HEK293 (cell line): Measurements from ENCODE around the gene ASB16.

Experiments
- CTCF ChIA-PET: fragments of 350-600 bp; formaldehyde crosslinking; extraction: SDS; loops from one replicate; lab custom pipeline; 2021; ENCODE audit warnings: antibody characterized with exemption; lab: Yijun Ruan, JAX
- POLR2A ChIA-PET: fragments of 300-600 bp; formaldehyde crosslinking; extraction: SDS; loops from one replicate; lab custom pipeline; 2020; ENCODE audit warnings: antibody characterized with exemption, inconsistent platforms; lab: Yijun Ruan, JAX
- H3K27ac ChIP-seq: fragments of 200-500 bp; sonication (Bioruptor generic); 2 replicates; pipeline ENCODE4 v1.5.1; 2014; ENCODE audit warnings: low read depth, low read length, control low read depth, inconsistent platforms; ENCODE audit errors: extremely low read depth
- H3K36me3 ChIP-seq, 2 experiments: fragments of 200-500 bp in 1 of 2; sonication (Bioruptor generic) in 1 of 2; 1 replicate in 1 of 2; 2 replicates in 1 of 2; pipeline ENCODE4 v1.5.1; 2014 to 2017; ENCODE audit warnings: inconsistent platforms in 2 of 2, low read length in 2 of 2; ENCODE audit not compliant: control insufficient read depth in 2 of 2, insufficient read depth in 1 of 2
- H3K4me1 ChIP-seq: fragments of 200-500 bp; sonication (Bioruptor generic); 2 replicates; pipeline ENCODE4 v1.5.1; 2014; ENCODE audit warnings: mild to moderate bottlenecking, low read length, inconsistent platforms; ENCODE audit not compliant: control insufficient read depth, insufficient read depth
- H3K4me3 ChIP-seq: 2 replicates; pipeline ENCODE4 v1.5.1; 2011; ENCODE audit warnings: low read depth, mild to moderate bottlenecking, control low read depth, low read length, moderate library complexity
- H3K9me3 ChIP-seq: fragments of 200-500 bp; sonication (Bioruptor generic); 2 replicates; pipeline ENCODE4 v1.5.1; 2014; ENCODE audit warnings: low read depth, low read length, inconsistent platforms; ENCODE audit not compliant: control insufficient read depth, insufficient read depth
- BCL11B ChIP-seq: fragments of 450-650 bp; formaldehyde crosslinking; IDR thresholded peaks from 2 replicates; pipeline ENCODE4 v1.5.1; 2016; ENCODE audit warnings: low read depth, missing biosample characterization, missing genetic modification characterization
- GLIS1 ChIP-seq: fragments of 450-650 bp; formaldehyde crosslinking; IDR thresholded peaks from 2 replicates; pipeline ENCODE4 v1.5.1; 2016; ENCODE audit warnings: missing biosample characterization, missing genetic modification characterization
- KLF10 ChIP-seq: fragments of 450-650 bp; IDR thresholded peaks from 2 replicates; pipeline ENCODE4 v1.5.1; 2018; ENCODE audit warnings: missing biosample characterization, mild to moderate bottlenecking, missing genetic modification characterization
- SP2 ChIP-seq: fragments of 450-650 bp; formaldehyde crosslinking; IDR thresholded peaks from 2 replicates; pipeline ENCODE4 v1.5.1; 2016; ENCODE audit warnings: missing biosample characterization, missing genetic modification characterization
- ZBTB20 ChIP-seq: fragments of 450-650 bp; formaldehyde crosslinking; IDR thresholded peaks from 2 replicates; pipeline ENCODE4 v1.5.1; 2016; ENCODE audit warnings: missing biosample characterization, missing genetic modification characterization
- ZEB2 ChIP-seq: fragments of 450-650 bp; formaldehyde crosslinking; IDR thresholded peaks from 2 replicates; pipeline ENCODE4 v1.5.1; 2016; ENCODE audit warnings: missing biosample characterization, missing genetic modification characterization
- ZFHX2 ChIP-seq: fragments of 450-650 bp; formaldehyde crosslinking; conservative IDR thresholded peaks from 2 replicates; pipeline ENCODE4 v1.5.1; 2016; ENCODE audit warnings: missing biosample characterization, missing genetic modification characterization
- ZNF416 ChIP-seq: fragments of 450-650 bp; formaldehyde crosslinking; IDR thresholded peaks from 2 replicates; pipeline ENCODE4 v1.5.1; 2016; ENCODE audit warnings: missing biosample characterization, missing genetic modification characterization
- ZNF561 ChIP-seq: fragments of 450-650 bp; IDR thresholded peaks from 2 replicates; pipeline ENCODE4 v1.5.1; 2018; ENCODE audit warnings: missing biosample characterization, missing genetic modification characterization, borderline replicate concordance
- ZNF600 ChIP-seq: fragments of 450-650 bp; formaldehyde crosslinking; IDR thresholded peaks from 2 replicates; pipeline ENCODE4 v1.5.1; 2016; ENCODE audit warnings: missing biosample characterization, missing genetic modification characterization
- ZNF660 ChIP-seq: fragments of 450-650 bp; IDR thresholded peaks from 2 replicates; pipeline ENCODE4 v1.5.1; 2018; ENCODE audit warnings: missing biosample characterization, mild to moderate bottlenecking, missing genetic modification characterization
- ZNF677 ChIP-seq: fragments of 450-650 bp; IDR thresholded peaks from 2 replicates; pipeline ENCODE4 v1.5.0; 2018; ENCODE audit warnings: missing biosample characterization, mild to moderate bottlenecking, missing genetic modification characterization, moderate library complexity
- ZNF76 ChIP-seq: fragments of 450-650 bp; formaldehyde crosslinking; IDR thresholded peaks from 2 replicates; pipeline ENCODE4; 2016; ENCODE audit warnings: low read depth, missing biosample characterization, missing genetic modification characterization, borderline replicate concordance
- TF ChIP-seq, protein P1 (sequence below): fragments of 450-650 bp; formaldehyde crosslinking; IDR thresholded peaks from 2 replicates; pipeline ENCODE4 v1.5.1; 2016; ENCODE audit warnings: missing biosample characterization, missing genetic modification characterization
- TF ChIP-seq, protein P2 (sequence below): fragments of 450-650 bp; formaldehyde crosslinking; IDR thresholded peaks from 2 replicates; pipeline ENCODE4 v1.5.1; 2016; ENCODE audit warnings: missing biosample characterization, missing genetic modification characterization
- TF ChIP-seq, protein P3 (sequence below): fragments of 450-650 bp; formaldehyde crosslinking; IDR thresholded peaks from 2 replicates; pipeline ENCODE4 v1.5.1; 2016; ENCODE audit warnings: missing biosample characterization, missing genetic modification characterization
- TF ChIP-seq, protein P4 (sequence below): fragments of 450-650 bp; formaldehyde crosslinking; IDR thresholded peaks from 2 replicates; pipeline ENCODE4 v1.5.1; 2016; ENCODE audit warnings: missing biosample characterization, missing genetic modification characterization
- TF ChIP-seq, protein P5 (sequence below): fragments of 450-650 bp; formaldehyde crosslinking; conservative IDR thresholded peaks from 2 replicates; pipeline ENCODE4 v1.5.1; 2016; ENCODE audit warnings: low read depth, missing biosample characterization, missing genetic modification characterization
- TF ChIP-seq, protein P6 (sequence below): fragments of 450-650 bp; formaldehyde crosslinking; optimal IDR thresholded peaks from 2 replicates; pipeline ENCODE3; 2016; ENCODE audit warnings: missing biosample characterization, mild to moderate bottlenecking, missing genetic modification characterization
- TF ChIP-seq, protein P7 (sequence below): fragments of 450-650 bp; formaldehyde crosslinking; IDR thresholded peaks from 2 replicates; pipeline ENCODE4 v1.5.1; 2016; ENCODE audit warnings: missing biosample characterization, missing genetic modification characterization

The ASB16 gene

DNA sequence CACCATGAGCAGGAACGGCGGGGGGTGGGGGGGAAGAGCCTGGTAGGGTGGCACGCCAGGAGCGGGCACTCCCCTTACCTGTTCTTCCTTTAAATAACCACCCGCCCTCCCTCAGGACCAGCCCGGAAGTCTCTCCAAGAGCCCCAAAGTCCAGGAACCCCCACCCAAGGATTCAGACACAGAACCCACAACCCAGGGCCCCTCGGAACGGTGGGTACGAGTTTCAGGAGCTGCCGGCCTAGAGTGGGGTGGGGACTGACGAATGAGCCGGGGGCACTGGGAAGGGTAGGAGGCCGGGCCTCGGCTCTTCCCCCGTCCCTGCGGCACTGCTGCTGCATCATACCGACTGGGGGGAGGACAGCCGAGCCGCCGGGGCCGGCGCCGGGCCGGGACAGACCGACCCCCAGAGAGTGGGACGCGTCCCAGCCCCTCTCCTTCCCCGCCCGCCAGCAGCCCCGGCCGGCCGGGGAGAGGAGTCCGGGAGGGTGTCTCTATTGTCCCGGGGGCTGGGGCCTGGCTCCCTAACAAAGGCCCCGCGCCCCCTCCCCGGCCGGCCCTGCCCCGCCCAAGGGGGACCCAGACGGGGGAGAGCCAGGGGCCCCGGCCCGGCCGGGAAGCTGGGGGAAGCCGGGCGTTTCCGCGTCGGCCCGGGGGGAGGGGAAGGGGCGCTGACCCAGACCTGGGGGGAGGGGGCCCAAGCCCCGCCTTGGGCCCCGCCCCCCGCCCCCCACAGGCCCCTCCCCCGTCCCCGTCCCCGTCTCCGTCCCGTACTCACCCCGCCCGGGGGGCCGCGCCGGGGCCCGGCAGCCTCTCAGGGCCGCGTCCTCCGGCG, 28.4 kb downstream of the ASB16 start:
- H3K4me3 ChIP-seq: peak overlapping the region; percentile 72
- peaks cover 5% of the 10 kb centered on the region for H3K4me1 ChIP-seq
- TF ChIP-seq, protein P1, sequence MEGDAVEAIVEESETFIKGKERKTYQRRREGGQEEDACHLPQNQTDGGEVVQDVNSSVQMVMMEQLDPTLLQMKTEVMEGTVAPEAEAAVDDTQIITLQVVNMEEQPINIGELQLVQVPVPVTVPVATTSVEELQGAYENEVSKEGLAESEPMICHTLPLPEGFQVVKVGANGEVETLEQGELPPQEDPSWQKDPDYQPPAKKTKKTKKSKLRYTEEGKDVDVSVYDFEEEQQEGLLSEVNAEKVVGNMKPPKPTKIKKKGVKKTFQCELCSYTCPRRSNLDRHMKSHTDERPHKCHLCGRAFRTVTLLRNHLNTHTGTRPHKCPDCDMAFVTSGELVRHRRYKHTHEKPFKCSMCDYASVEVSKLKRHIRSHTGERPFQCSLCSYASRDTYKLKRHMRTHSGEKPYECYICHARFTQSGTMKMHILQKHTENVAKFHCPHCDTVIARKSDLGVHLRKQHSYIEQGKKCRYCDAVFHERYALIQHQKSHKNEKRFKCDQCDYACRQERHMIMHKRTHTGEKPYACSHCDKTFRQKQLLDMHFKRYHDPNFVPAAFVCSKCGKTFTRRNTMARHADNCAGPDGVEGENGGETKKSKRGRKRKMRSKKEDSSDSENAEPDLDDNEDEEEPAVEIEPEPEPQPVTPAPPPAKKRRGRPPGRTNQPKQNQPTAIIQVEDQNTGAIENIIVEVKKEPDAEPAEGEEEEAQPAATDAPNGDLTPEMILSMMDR (tag by site-specific recombination): no peak
- TF ChIP-seq, protein P2, sequence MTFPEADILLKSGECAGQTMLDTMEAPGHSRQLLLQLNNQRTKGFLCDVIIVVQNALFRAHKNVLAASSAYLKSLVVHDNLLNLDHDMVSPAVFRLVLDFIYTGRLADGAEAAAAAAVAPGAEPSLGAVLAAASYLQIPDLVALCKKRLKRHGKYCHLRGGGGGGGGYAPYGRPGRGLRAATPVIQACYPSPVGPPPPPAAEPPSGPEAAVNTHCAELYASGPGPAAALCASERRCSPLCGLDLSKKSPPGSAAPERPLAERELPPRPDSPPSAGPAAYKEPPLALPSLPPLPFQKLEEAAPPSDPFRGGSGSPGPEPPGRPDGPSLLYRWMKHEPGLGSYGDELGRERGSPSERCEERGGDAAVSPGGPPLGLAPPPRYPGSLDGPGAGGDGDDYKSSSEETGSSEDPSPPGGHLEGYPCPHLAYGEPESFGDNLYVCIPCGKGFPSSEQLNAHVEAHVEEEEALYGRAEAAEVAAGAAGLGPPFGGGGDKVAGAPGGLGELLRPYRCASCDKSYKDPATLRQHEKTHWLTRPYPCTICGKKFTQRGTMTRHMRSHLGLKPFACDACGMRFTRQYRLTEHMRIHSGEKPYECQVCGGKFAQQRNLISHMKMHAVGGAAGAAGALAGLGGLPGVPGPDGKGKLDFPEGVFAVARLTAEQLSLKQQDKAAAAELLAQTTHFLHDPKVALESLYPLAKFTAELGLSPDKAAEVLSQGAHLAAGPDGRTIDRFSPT (tag by site-specific recombination): peak; percentile 86
- TF ChIP-seq ZNF600 (tag by site-specific recombination) (0 out of 2 replicates have a peak, but pooled peaks have one; percentile 18), ZNF76 (peak; percentile 75), ZNF416 (tag by site-specific recombination) (no peak), SP2 (tag by site-specific recombination) (peak; percentile 44), ZEB2 (peak; percentile 28; the same call in 1 of the 2 replicates), ZNF561 (tag by site-specific recombination) (no peak), ZBTB20 (tag by site-specific recombination) (peak; percentile 52; the same call in 1 of the 2 replicates), KLF10 (tag by site-specific recombination) (0 out of 2 replicates have a peak, but pooled peaks have one; percentile 32), GLIS1 (tag by site-specific recombination) (peak; percentile 58), ZNF677 (no peak), ZNF660 (tag by site-specific recombination) (no peak), BCL11B (no peak), ZFHX2 (0 out of 2 replicates have a peak, but pooled peaks have one; percentile 12)
- TF ChIP-seq, protein P3, sequence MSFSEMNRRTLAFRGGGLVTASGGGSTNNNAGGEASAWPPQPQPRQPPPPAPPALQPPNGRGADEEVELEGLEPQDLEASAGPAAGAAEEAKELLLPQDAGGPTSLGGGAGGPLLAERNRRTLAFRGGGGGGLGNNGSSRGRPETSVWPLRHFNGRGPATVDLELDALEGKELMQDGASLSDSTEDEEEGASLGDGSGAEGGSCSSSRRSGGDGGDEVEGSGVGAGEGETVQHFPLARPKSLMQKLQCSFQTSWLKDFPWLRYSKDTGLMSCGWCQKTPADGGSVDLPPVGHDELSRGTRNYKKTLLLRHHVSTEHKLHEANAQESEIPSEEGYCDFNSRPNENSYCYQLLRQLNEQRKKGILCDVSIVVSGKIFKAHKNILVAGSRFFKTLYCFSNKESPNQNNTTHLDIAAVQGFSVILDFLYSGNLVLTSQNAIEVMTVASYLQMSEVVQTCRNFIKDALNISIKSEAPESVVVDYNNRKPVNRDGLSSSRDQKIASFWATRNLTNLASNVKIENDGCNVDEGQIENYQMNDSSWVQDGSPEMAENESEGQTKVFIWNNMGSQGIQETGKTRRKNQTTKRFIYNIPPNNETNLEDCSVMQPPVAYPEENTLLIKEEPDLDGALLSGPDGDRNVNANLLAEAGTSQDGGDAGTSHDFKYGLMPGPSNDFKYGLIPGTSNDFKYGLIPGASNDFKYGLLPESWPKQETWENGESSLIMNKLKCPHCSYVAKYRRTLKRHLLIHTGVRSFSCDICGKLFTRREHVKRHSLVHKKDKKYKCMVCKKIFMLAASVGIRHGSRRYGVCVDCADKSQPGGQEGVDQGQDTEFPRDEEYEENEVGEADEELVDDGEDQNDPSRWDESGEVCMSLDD (tag by site-specific recombination): peak; percentile 26; the same call in 1 of the 2 replicates
- TF ChIP-seq, protein P4, sequence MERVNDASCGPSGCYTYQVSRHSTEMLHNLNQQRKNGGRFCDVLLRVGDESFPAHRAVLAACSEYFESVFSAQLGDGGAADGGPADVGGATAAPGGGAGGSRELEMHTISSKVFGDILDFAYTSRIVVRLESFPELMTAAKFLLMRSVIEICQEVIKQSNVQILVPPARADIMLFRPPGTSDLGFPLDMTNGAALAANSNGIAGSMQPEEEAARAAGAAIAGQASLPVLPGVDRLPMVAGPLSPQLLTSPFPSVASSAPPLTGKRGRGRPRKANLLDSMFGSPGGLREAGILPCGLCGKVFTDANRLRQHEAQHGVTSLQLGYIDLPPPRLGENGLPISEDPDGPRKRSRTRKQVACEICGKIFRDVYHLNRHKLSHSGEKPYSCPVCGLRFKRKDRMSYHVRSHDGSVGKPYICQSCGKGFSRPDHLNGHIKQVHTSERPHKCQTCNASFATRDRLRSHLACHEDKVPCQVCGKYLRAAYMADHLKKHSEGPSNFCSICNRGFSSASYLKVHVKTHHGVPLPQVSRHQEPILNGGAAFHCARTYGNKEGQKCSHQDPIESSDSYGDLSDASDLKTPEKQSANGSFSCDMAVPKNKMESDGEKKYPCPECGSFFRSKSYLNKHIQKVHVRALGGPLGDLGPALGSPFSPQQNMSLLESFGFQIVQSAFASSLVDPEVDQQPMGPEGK: peak; percentile 72
- TF ChIP-seq, protein P5, sequence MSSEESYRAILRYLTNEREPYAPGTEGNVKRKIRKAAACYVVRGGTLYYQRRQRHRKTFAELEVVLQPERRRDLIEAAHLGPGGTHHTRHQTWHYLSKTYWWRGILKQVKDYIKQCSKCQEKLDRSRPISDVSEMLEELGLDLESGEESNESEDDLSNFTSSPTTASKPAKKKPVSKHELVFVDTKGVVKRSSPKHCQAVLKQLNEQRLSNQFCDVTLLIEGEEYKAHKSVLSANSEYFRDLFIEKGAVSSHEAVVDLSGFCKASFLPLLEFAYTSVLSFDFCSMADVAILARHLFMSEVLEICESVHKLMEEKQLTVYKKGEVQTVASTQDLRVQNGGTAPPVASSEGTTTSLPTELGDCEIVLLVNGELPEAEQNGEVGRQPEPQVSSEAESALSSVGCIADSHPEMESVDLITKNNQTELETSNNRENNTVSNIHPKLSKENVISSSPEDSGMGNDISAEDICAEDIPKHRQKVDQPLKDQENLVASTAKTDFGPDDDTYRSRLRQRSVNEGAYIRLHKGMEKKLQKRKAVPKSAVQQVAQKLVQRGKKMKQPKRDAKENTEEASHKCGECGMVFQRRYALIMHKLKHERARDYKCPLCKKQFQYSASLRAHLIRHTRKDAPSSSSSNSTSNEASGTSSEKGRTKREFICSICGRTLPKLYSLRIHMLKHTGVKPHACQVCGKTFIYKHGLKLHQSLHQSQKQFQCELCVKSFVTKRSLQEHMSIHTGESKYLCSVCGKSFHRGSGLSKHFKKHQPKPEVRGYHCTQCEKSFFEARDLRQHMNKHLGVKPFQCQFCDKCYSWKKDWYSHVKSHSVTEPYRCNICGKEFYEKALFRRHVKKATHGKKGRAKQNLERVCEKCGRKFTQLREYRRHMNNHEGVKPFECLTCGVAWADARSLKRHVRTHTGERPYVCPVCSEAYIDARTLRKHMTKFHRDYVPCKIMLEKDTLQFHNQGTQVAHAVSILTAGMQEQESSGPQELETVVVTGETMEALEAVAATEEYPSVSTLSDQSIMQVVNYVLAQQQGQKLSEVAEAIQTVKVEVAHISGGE (tag by site-specific recombination): peak; percentile 87
- TF ChIP-seq, protein P6, sequence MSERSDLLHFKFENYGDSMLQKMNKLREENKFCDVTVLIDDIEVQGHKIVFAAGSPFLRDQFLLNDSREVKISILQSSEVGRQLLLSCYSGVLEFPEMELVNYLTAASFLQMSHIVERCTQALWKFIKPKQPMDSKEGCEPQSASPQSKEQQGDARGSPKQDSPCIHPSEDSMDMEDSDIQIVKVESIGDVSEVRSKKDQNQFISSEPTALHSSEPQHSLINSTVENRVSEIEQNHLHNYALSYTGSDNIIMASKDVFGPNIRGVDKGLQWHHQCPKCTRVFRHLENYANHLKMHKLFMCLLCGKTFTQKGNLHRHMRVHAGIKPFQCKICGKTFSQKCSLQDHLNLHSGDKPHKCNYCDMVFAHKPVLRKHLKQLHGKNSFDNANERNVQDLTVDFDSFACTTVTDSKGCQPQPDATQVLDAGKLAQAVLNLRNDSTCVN (tag by site-specific recombination): peak; percentile 22
- TF ChIP-seq, protein P7, sequence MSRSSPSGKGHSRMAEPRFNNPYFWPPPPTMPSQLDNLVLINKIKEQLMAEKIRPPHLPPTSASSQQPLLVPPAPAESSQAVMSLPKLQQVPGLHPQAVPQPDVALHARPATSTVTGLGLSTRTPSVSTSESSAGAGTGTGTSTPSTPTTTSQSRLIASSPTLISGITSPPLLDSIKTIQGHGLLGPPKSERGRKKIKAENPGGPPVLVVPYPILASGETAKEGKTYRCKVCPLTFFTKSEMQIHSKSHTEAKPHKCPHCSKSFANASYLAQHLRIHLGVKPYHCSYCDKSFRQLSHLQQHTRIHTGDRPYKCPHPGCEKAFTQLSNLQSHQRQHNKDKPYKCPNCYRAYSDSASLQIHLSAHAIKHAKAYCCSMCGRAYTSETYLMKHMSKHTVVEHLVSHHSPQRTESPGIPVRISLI (tag by site-specific recombination): no peak

More for the DNA sequence above, 28.4 kb downstream of the ASB16 start:
- Histone ChIP-seq H3K36me3 (peaks cover 8 to 40% of the 10 kb centered on the region in 2 experiments; a peak in 2 of 3 replicates), H3K27ac (peak overlapping the region; percentile 88), H3K9me3 (no peaks in the 10 kb centered on the region)
- ChIA-PET CTCF (interaction anchor here (0.6 to 2.1 kb wide), 4 partner anchors 13 to 151 kb away, joined by 4 to 8 read pairs (median 5); partner anchors contain the start of gene TMUB2), POLR2A (interaction anchor here (0.6 to 4.9 kb wide), 11 partner anchors 10 to 116 kb away, joined by 3 to 46 read pairs (median 4); partner anchors contain the start of genes HDAC5, RUNDC3A and TMUB2)
